ENCODE measurements around the gene TIMM21.

The TIMM21 gene

DNA sequence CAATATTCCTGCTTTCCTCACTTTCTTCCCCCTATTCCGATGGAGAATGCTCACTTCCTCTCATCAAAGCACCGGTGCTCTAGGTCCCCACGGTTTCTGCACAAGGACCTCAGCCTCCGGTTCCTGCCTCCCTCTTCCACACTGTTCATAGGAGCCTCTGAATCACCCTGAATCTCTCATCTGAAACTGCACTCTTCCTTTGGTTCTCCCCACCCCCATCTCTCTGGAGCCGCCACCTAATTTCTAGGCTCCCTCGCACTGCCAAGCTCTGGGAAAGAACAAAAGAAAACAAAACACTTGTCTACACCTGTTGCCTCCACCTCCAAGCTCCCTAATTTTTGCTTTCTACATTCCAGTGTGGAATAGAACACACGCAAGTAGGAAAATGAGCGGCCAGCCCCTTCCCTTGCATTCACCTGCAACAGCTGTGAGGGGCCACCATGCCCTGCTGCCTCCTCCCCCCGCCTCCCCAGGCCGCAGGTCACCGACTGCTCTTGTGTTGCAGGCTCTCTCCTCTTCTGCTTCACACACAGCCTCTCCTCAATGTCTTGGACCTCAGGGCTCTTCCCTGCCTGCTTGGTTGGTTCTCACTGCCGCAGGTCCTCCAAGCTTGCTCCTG, 10.3 kb upstream of the TIMM21 start:
- Mint-ChIP-seq H3K27ac (peak overlapping the region; percentile 95), H3K4me3 (no peak overlapping the region), H3K27me3 (no peaks in the 10 kb centered on the region), H3K4me1 (peaks cover 30% of the 10 kb centered on the region), H3K9me3 (no peaks in the 10 kb centered on the region), H3K36me3 (no peaks in the 10 kb centered on the region)

DNA sequence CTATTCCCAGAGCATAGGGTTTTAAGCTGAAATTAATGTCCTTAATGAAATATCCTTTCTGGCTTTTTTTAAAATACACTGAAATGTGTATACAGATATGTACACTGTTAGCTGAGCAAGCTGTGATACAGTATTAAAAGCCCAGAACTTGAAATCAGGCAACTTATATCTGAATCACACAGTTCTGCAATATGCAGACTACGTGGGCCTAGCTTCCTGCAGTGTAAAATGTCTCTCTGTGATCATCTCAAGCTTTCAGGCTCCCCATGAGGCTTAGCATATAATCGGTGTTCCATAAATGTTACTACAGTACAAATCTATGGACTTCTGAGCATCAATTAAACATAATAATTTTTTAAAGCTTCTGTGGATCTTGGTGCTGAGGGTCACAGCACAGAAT, 8.9 kb upstream of the TIMM21 start:
- H3K27ac Mint-ChIP-seq, result peak overlapping the region; percentile 95
- H3K27me3 Mint-ChIP-seq, result no peaks in the 10 kb centered on the region
- peaks cover 30% of the 10 kb centered on the region for H3K4me1 Mint-ChIP-seq
- H3K36me3 Mint-ChIP-seq, result no peaks in the 10 kb centered on the region
- H3K9me3 Mint-ChIP-seq, result no peaks in the 10 kb centered on the region
- H3K4me3 Mint-ChIP-seq, result peak overlapping the region; percentile 81

DNA sequence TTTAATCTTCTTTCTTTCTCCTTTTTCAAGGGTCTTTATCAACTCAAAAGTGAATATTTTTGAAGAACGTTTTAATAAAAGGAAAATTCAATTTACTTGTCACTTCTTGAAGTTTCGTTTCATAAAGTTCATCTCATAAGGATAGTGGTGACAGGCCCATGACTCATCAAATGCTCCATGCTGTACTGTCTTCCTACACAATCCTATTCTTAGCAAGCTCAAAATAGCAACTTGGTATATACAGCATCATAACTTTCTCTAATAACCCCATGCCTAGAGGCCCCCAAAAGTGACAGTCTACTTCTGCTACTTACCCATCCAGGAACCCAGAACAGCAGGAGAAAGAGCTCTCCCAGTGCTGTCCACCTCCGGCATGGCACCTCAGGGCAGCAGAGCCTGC, 8.4 kb upstream of the TIMM21 start:
- Mint-ChIP-seq H3K4me1 (peaks cover 30% of the 10 kb centered on the region), H3K27me3 (no peaks in the 10 kb centered on the region), H3K9me3 (no peaks in the 10 kb centered on the region), H3K27ac (peak overlapping the region; percentile 95), H3K36me3 (no peaks in the 10 kb centered on the region), H3K4me3 (peak overlapping the region; percentile 81)

DNA sequence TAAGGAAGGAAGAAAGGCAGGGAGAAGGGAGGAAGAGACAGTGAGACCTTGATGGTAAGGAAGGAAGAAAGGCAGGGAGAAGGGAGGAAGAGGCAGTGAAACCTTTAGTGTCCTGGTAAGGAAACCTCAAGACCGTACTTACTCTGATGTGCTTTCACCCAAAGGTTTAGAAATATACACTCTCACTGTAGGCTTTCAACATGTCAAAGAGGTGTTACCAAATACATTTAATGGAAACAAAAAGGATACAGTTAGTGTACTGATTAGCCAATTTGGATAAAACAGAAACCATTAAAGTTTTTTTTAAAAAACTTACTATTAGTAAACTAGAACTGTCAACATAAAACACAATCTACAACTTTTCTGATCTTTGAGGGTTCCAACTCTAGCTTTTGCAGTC, 7.7 kb upstream of the TIMM21 start:
- no peaks in the 10 kb centered on the region for H3K36me3 Mint-ChIP-seq
- no peaks in the 10 kb centered on the region for H3K9me3 Mint-ChIP-seq
- H3K4me1 Mint-ChIP-seq, result peaks cover 30% of the 10 kb centered on the region
- no peaks in the 10 kb centered on the region for H3K27me3 Mint-ChIP-seq
- H3K4me3 Mint-ChIP-seq, result peak overlapping the region; percentile 81
- peak overlapping the region; percentile 95 for H3K27ac Mint-ChIP-seq

DNA sequence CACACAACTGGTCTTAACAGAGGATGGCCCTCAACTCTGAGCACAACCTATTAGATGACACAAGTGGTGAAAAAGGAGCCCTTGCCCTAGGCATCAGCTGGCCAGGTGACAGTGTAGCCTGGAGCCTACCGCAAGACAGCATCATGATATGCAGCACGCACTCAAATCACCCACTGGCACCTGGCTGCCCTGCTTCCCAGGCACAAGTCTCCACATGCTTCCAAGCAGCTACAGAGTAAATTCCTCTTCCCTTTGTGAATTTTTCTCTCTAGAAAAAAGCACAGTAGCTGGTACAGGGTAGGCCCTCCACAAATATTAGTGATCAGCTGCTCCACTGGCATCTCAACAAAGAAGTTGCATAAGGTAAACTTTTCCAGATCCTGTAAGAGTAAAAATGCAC, 6.7 kb upstream of the TIMM21 start:
- peaks cover 34% of the 10 kb centered on the region for H3K4me1 Mint-ChIP-seq
- no peak overlapping the region for H3K27ac Mint-ChIP-seq
- H3K36me3 Mint-ChIP-seq, result no peaks in the 10 kb centered on the region
- no peaks in the 10 kb centered on the region for H3K9me3 Mint-ChIP-seq
- no peaks in the 10 kb centered on the region for H3K27me3 Mint-ChIP-seq
- no peak overlapping the region for H3K4me3 Mint-ChIP-seq

DNA sequence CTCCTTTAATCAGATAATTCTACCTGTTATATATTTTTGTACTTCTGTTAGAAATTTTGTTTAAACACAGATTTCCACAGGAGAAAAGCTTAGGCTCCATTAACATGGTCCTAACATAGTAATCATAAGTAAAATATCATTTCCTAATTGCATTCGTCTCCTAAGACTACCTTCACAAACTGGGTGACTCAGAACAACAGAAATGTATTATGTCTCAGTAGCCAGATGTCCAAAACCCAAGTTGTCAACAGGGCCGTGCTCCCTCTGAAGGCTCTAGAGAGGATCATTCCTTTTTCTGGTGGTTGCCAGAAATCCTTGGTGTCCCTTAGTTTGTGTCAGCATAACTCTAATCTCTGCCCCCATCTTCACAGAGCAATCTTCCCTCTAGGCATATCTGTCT, 6.1 kb upstream of the TIMM21 start:
- Mint-ChIP-seq H3K4me1 (peaks cover 40% of the 10 kb centered on the region), H3K9me3 (no peaks in the 10 kb centered on the region), H3K36me3 (no peaks in the 10 kb centered on the region), H3K27me3 (no peaks in the 10 kb centered on the region), H3K4me3 (no peak overlapping the region), H3K27ac (no peak overlapping the region)

DNA sequence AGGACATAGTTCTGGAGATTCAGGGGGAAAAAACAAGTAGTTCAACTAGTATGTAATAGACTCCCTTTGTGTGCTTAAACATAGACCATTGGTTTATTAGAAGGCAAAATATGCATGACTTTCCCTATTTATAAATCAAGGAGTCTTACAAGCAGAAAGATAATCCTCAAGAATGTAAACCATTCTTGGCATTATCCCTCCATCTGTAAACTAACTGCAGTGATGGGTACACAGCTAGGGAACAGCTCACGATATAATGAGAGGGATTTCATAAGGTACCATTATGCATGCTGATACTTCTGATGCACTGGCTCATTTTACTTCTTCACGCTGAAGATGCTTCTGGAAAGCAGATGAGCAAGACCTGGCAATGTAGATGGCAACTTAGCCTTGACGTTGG, 1.6 kb upstream of the TIMM21 start:
- peak overlapping the region; percentile 98 for H3K4me3 Mint-ChIP-seq
- H3K4me1 Mint-ChIP-seq, result peaks cover 41% of the 10 kb centered on the region
- H3K27me3 Mint-ChIP-seq, result no peaks in the 10 kb centered on the region
- H3K36me3 Mint-ChIP-seq, result peaks cover 3% of the 10 kb centered on the region
- peak overlapping the region; percentile 98 for H3K27ac Mint-ChIP-seq
- no peaks in the 10 kb centered on the region for H3K9me3 Mint-ChIP-seq

DNA sequence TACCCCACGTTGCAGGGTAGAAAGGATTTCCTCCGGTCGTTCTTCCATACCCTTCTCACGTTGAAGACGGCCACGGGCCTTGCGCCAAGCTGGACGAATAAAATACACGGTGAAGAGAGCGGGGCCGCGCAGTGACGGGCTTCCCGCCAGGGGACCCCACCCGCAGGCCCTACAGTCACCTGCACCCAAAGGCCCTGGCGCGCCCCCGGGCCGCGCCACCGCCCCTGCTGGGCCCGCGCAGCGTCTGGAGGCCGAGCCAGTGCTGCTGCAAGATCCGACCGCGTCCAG, 888 bp upstream of the TIMM21 start:
- peak overlapping the region; percentile 98 for H3K4me3 Mint-ChIP-seq
- H3K4me1 Mint-ChIP-seq, result peaks cover 46% of the 10 kb centered on the region
- no peaks in the 10 kb centered on the region for H3K27me3 Mint-ChIP-seq
- peak overlapping the region; percentile 98 for H3K27ac Mint-ChIP-seq
- no peaks in the 10 kb centered on the region for H3K9me3 Mint-ChIP-seq
- H3K36me3 Mint-ChIP-seq, result peaks cover 6% of the 10 kb centered on the region

DNA sequence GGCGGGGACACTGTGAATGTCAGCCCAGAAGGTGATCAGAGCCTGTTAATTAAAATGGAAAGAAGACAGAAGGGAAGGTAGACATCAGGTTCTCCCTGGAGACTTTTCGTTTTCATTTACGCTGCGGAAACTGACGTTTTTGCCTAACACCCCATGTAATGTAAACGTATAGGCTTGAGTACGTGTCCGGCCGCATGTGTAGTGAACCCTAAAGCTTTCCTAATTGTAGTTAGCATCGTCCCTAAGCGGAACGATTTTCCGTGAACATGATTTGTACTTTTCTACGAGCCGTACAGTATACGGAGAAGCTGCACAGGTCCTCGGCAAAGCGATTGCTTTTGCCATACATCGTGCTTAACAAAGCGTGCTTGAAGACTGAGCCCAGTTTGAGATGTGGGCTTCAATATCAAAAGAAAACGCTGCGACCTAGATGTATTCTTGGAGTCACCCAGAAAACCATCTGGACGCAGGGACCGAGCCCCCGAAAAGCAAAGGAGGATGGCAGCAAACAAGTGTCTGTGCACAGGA, 284 bp downstream of the TIMM21 start:
- Mint-ChIP-seq H3K27me3 (no peaks in the 10 kb centered on the region), H3K36me3 (peaks cover 8% of the 10 kb centered on the region), H3K4me3 (peak overlapping the region; percentile 98), H3K27ac (peak overlapping the region; percentile 98), H3K4me1 (peaks cover 55% of the 10 kb centered on the region), H3K9me3 (no peaks in the 10 kb centered on the region)

DNA sequence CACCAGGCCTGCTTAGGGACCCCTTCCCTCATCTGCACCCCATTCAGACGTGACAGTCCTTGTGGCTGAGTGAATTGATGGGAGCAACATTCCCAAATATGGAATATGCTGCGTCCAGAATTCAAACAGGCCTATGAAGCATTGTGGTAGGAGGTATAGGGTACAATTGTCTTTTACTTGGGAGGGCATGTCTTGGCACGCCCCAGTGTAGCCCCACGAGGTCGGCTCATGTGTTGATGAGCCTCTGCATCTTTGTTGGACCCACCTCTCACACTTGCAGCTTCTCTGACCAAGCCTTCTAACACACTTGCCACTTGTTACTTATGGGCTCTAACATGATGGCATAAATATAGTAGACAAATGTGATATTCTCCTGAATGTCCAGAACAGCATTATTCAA, 1.6 kb downstream of the TIMM21 start:
- peaks cover 8% of the 10 kb centered on the region for H3K36me3 Mint-ChIP-seq
- no peak overlapping the region for H3K27ac Mint-ChIP-seq
- peaks cover 55% of the 10 kb centered on the region for H3K4me1 Mint-ChIP-seq
- H3K9me3 Mint-ChIP-seq, result no peaks in the 10 kb centered on the region
- H3K27me3 Mint-ChIP-seq, result no peaks in the 10 kb centered on the region
- H3K4me3 Mint-ChIP-seq, result peak overlapping the region; percentile 98

DNA sequence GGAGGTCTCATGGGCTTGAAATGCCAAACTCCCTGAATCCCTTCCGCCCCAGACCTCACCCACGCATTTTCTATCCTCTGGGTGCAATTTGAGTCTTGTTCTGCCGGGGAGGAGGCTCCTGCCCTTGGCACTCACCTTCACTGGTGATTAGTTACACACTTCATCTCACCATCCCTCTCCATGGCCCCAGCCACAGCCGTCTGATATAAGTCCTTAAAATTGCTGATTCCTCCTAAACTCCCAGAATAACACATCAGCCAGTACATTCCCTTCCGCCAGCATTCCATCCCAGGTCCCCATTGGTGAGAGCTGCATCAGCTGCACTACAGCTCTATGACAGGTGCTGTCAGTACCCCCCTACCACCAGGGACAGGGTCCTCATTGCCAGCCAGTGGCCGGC, 3.9 kb downstream of the TIMM21 start:
- Mint-ChIP-seq H3K9me3 (no peaks in the 10 kb centered on the region), H3K27me3 (no peaks in the 10 kb centered on the region), H3K36me3 (peaks cover 12% of the 10 kb centered on the region), H3K27ac (peak overlapping the region; percentile 31), H3K4me1 (peaks cover 45% of the 10 kb centered on the region), H3K4me3 (no peak overlapping the region)

DNA sequence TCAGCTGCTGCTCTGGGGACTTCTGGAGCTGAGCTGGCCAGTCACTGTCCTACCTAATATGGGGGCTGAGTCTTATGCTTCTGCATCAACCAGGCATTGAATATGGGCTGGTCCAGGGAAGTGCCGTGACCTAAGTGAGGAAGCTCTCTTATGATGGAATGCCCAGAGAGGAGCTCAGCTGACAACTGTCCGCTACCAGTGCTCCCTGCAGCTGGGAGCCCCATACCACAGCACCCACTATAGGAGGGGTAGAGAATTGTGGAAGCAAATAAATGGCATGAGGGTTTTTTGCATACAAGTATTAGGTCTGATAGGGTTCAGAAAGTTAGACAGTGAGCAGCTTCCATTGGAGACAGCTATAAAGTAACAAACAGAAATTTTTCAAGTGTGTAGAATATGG, 4.5 kb downstream of the TIMM21 start:
- Mint-ChIP-seq H3K27me3 (no peaks in the 10 kb centered on the region), H3K27ac (peak overlapping the region; percentile 25), H3K4me1 (peaks cover 45% of the 10 kb centered on the region), H3K4me3 (no peak overlapping the region), H3K36me3 (peaks cover 13% of the 10 kb centered on the region), H3K9me3 (no peaks in the 10 kb centered on the region)

DNA sequence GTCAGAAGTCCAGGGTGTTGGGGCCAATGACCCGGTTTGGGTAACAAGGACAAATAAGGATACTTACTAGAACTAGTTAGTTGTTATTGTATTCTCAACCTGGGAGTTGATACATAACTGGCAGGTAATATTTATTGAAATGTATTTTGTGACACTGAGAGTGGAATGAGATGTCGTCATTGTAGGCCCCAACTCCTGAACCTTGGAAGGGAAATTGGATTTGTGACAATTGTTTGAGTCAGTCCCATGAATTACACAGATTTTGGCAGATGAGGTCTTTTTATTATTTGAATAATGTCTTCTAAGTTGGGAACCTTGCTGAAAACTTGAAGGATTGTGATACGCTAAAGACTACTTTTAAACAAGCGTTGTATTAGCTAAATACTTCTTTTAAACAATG, 5.1 kb downstream of the TIMM21 start:
- Mint-ChIP-seq H3K27ac (no peak overlapping the region), H3K27me3 (no peaks in the 10 kb centered on the region), H3K36me3 (peaks cover 15% of the 10 kb centered on the region), H3K4me1 (peaks cover 45% of the 10 kb centered on the region), H3K9me3 (no peaks in the 10 kb centered on the region), H3K4me3 (no peak overlapping the region)

DNA sequence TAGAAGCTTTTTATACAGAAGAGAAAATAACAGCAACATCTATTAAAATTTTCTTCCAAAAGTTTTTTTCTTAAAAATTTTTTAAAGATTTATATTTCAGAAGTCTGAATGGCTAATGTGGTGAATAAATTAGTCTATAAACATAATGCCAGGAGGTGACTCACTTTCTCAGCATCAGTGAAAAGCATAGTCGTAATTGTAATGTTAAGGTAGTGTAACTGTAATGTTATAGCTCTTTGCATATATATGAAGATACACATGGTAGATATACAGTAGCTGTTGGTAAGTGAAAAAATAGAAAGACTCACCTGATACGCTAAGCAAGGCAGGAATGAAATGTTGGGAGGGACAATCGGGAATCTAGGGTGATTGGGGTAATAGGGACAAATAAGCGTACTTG, 5.5 kb downstream of the TIMM21 start:
- Mint-ChIP-seq H3K4me1 (peaks cover 43% of the 10 kb centered on the region), H3K4me3 (no peak overlapping the region), H3K27ac (no peak overlapping the region)

DNA sequence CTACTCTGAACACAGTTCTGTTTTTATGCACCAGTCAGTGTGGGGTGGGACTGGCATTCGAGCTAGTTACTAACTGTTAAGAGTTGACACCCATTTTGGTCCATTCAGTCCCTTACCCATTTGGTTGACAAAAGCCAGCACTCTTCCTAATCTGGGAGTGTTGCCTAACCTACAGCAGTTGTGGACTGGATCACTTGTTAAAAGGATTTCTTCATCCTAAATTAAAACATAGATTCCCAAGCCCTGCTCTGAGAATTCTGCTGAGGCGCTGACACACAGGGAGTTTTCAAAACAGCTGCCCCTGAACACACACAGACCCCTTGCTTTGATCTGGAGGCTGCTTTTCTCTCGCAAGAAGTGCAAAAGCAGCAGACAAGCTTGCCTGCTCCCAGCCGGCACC, 6.4 kb downstream of the TIMM21 start:
- H3K36me3 Mint-ChIP-seq, result peaks cover 14% of the 10 kb centered on the region
- H3K4me3 Mint-ChIP-seq, result no peak overlapping the region

More for the DNA sequence above, 5.5 kb downstream of the TIMM21 start:
- Mint-ChIP-seq H3K9me3 (no peaks in the 10 kb centered on the region), H3K27me3 (no peaks in the 10 kb centered on the region), H3K36me3 (peaks cover 15% of the 10 kb centered on the region)

DNA sequence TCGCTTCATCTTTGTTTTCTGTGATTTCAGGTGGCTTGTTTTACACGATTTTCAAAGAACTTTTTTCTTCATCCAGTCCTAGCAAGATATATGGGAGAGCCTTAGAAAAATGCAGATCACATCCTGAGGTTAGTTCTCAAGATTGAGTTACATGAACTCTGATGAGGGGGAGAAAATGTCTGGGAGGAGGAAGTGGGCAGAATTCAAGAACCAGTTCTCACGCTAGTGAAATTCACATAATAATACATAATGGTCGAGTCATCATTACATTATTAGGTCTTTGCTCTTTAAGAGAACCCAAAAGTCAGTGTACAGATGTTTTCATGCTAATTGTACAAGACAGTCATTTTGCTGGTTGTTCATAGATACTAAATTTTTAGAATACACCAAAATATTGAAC, 7.0 kb downstream of the TIMM21 start:
- Mint-ChIP-seq H3K36me3 (peaks cover 14% of the 10 kb centered on the region), H3K27me3 (no peaks in the 10 kb centered on the region), H3K27ac (no peak overlapping the region), H3K4me1 (peaks cover 29% of the 10 kb centered on the region), H3K4me3 (no peak overlapping the region), H3K9me3 (no peaks in the 10 kb centered on the region)

More for the DNA sequence above, 6.4 kb downstream of the TIMM21 start:
- Mint-ChIP-seq H3K4me1 (peaks cover 34% of the 10 kb centered on the region), H3K9me3 (no peaks in the 10 kb centered on the region), H3K27me3 (no peaks in the 10 kb centered on the region), H3K27ac (no peak overlapping the region)

DNA sequence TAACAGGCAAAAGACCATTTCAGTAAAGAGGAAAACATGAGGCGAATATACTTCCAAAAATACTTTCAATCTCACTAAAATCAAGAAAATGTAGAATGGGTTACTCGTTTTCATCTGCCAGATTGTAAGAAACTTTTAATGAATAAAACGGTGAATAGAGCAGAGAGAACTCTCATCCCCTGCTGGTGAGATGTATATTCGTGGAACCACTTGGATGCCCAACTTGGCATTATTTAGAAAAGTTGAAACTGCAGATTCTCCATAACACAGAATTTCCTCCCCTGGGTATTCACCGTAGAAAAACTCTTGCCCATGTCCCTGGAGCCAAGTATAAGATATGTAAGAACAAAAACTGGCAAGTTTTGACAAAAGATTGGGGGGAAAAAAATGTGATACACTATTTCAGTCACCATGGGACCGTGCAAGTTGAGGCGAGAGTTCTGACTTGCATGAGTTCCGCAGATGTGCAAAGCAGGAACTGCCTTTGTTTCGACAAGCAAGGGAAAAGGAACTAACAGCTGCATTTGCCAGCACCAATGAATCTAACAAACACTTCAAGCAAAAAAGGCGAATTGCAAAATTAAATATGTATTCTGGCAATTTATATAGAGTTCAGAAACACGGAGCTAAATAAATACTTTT, 14.8 kb downstream of the TIMM21 start:
- Mint-ChIP-seq H3K36me3 (peaks cover 11% of the 10 kb centered on the region), H3K27me3 (no peaks in the 10 kb centered on the region), H3K4me3 (no peak overlapping the region), H3K27ac (no peak overlapping the region), H3K4me1 (no peaks in the 10 kb centered on the region), H3K9me3 (no peaks in the 10 kb centered on the region)
